GM21526 (cell line): ENCODE results near the gene MOGAT2.

Experiments used
- ATAC-seq: cut with Tn5 transposase; IDR thresholded peaks from one replicate; pipeline ENCODE4 v1.9.1; 2021; ENCODE audit warnings: moderate library complexity; ENCODE audit not compliant: unreplicated experiment, low FRiP score

The MOGAT2 gene

GRCh38 chr11:75776546-75776945 is 58.9 kb downstream of the MOGAT2 start:
- no peak for ATAC-seq

GRCh38 chr11:75777461-75778110 is 59.9 kb downstream of the MOGAT2 start:
- no peak for ATAC-seq

- ATAC-seq, result no peak
Measured at GRCh38 chr11:75778962-75779361, 61.3 kb downstream of the MOGAT2 start.

- ATAC-seq, result no peak
Measured at GRCh38 chr11:75779960-75780359, 62.3 kb downstream of the MOGAT2 start.

- ATAC-seq, result no peak
Measured at GRCh38 chr11:75780888-75781287, 63.2 kb downstream of the MOGAT2 start.

- ATAC-seq, result no peak
Measured at GRCh38 chr11:75781296-75781695, 63.7 kb downstream of the MOGAT2 start.

GRCh38 chr11:75781831-75782230 is 64.2 kb downstream of the MOGAT2 start:
- ATAC-seq, result no peak
